ENCODE results near the gene FUT7. TPM values are rescaled to one million over a fixed set of nuclear protein-coding genes. Genes with fewer than 3 reads are reported as not detected.

Gene FUT7
- total RNA-seq, 1 donor, result not detected

- no peak for DNase-seq (ENCODE audit: low read depth)
- no peak overlapping the region for H3K4me3 ChIP-seq (ENCODE audit: low read depth, low read length)
- no peak for TF ChIP-seq CTCF (IDR thresholded peaks at IDR 0.05; ENCODE audit: insufficient read depth, low read length)
Observed at GRCh38 chr9:137001857-137002645, 29.8 kb downstream of the FUT7 start.

- no peak for TF ChIP-seq CTCF (IDR thresholded peaks at IDR 0.05; ENCODE audit: insufficient read depth, low read length)
- H3K4me3 ChIP-seq (ENCODE audit: low read depth, low read length), result no peak overlapping the region
- DNase-seq (ENCODE audit: low read depth), result peak; percentile 39
Observed at GRCh38 chr9:137000177-137000930, 31.5 kb downstream of the FUT7 start.

GRCh38 chr9:136997830-136998234 is 34.1 kb downstream of the FUT7 start:
- DNase-seq (ENCODE audit: low read depth), result no peak
- TF ChIP-seq CTCF (IDR thresholded peaks at IDR 0.05; ENCODE audit: insufficient read depth, low read length), result no peak
- H3K4me3 ChIP-seq (ENCODE audit: low read depth, low read length), result no peak overlapping the region

GRCh38 chr9:136997371-136997770 is 34.5 kb downstream of the FUT7 start:
- no peak for DNase-seq (ENCODE audit: low read depth)
- TF ChIP-seq CTCF (IDR thresholded peaks at IDR 0.05; ENCODE audit: insufficient read depth, low read length), result no peak
- H3K4me3 ChIP-seq (ENCODE audit: low read depth, low read length), result no peak overlapping the region

GRCh38 chr9:136996361-136997292 is 35.3 kb downstream of the FUT7 start, which contains the start of gene CLIC3:
TSS of gene CLIC3 (minus strand) at chr9:136996568. CDS start at chr9:136996543, 25 bp downstream.
- no peak for TF ChIP-seq CTCF (IDR thresholded peaks at IDR 0.05; ENCODE audit: insufficient read depth, low read length)
- DNase-seq (ENCODE audit: low read depth), result peak; percentile 52
- H3K4me3 ChIP-seq (ENCODE audit: low read depth, low read length), result peak within 1 kb of the TSS; percentile 40

GRCh38 chr9:136995772-136996311 is 36.0 kb downstream of the FUT7 start:
- TF ChIP-seq CTCF (IDR thresholded peaks at IDR 0.05; ENCODE audit: insufficient read depth, low read length), result no peak
- H3K4me3 ChIP-seq (ENCODE audit: low read depth, low read length), result peak overlapping the region; percentile 40
- DNase-seq (ENCODE audit: low read depth), result peak; percentile 81

All from fibroblast of the aortic adventitia (primary cell).